HG03135 (cell line): ENCODE results near the gene CLDN7.

ENCODE experiments used
- ATAC-seq: cut with Tn5 transposase; IDR thresholded peaks from one replicate; pipeline ENCODE4 v1.9.1; 2021; ENCODE audit warnings: mild to moderate bottlenecking, moderate library complexity; ENCODE audit not compliant: unreplicated experiment

CLDN7 gene

GRCh38 chr17:7238420-7239090 is 23.7 kb downstream of the CLDN7 start:
- ATAC-seq = no peak

GRCh38 chr17:7237761-7238419 is 24.4 kb downstream of the CLDN7 start:
- ATAC-seq = no peak

GRCh38 chr17:7237266-7237760 is 25.0 kb downstream of the CLDN7 start:
- ATAC-seq = no peak

- ATAC-seq = no peak
Measured at GRCh38 chr17:7236808-7237207, 25.5 kb downstream of the CLDN7 start.

GRCh38 chr17:7235693-7236665 is 26.3 kb downstream of the CLDN7 start:
- ATAC-seq = no peak

DNA sequence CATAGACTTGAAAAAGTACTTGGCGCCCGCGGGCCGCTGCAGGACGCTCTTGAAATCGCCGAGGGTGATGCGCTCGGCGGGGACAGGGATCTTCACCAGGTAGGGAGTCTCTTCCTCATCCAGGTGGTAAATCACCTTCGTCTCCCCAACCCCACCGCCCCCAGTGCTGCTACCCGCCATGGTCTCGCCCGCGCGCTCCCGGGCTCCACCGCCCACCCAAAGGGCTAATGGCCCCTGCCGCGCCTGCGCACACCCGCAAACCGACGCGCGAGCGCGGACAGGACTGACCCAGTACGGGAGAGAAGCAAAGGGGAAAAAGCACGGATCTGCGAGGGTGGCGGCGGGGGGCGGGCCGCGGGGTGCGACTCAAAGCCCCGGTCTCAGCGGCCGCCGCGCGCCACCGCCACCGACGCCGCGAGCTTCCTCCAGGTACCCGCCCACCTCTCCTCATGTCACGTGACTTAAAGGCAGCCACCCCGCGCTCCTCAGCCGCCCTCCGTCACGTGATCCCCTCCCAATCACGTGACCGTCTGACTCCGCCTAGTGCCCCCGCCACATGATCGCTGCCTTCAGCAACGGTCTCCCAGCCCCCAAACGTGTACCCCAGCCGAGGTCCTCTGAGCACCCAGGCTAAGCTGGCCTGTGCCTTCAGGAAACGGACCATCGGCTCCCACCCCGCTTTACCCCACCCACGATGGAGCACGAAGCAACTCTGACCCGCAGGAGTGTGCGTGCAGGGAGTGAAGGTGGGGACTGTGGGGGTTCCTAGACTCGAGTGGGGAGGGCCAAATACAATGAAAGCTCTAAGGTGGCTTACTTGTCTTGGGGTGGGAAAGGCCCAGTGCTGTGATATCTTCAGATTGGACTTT is 28.0 kb downstream of the CLDN7 start, which contains the start of gene DVL2:
Gene DVL2, minus strand, starts transcription at position 435 of the 869 bp plus-strand sequence. Its CDS starts 255 bp downstream, at position 180.
- ATAC-seq = peak; percentile 48

GRCh38 chr17:7233701-7234082 is 28.6 kb downstream of the CLDN7 start:
- ATAC-seq = peak; percentile 5

GRCh38 chr17:7232114-7232513 is 30.2 kb downstream of the CLDN7 start:
- ATAC-seq = no peak

- no peak for ATAC-seq
Measured at GRCh38 chr17:7229504-7229903, 32.8 kb downstream of the CLDN7 start.

- ATAC-seq = no peak
Measured at GRCh38 chr17:7228920-7229319, 33.4 kb downstream of the CLDN7 start.

DNA sequence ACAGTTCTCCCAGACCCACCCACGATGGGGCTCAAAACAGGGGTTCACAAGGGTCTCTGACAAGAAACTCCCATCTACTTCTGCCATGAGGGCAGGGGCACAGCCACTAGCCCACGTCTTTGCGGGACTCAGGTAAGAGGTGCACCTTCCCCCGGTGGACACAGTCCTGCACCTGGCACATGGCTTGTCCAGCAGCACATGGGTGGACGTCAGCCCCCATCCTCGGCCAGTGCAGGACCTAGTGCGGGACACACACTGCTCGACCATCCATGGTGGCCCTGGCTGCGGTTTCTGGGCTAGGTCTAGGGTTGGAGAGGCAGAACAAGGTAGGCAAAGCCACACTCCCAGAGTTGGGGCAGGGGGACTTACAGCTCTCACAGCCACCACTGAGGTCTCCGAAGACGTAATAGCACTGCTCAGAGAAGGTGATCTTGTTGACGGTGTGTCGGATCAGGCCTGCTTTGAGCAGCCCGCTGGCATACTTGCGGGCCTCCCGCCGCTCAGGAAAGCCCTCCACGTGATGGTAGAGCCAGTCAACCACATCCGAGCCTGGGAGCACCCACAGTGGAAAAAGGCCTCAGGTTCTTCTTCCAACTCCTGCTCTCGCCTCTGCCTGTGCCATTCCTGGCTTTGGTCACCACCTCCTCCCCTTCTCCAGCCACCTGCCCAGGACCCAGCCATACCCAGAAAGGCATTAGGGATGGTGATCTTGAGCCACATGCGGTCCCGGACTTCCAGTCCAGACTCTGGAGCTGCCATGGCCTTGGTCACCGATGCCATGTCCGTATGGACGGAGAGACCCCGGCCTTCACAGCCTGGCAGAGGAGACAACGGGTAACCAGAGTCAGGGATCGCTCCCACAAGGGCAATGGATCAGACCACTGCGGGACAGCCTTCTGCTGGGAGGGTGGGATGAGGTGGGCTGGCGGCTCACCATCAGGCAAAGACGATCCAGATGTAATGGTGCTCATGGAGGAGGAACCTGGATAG is 35.3 kb downstream of the CLDN7 start:
- ATAC-seq = no peak

DNA sequence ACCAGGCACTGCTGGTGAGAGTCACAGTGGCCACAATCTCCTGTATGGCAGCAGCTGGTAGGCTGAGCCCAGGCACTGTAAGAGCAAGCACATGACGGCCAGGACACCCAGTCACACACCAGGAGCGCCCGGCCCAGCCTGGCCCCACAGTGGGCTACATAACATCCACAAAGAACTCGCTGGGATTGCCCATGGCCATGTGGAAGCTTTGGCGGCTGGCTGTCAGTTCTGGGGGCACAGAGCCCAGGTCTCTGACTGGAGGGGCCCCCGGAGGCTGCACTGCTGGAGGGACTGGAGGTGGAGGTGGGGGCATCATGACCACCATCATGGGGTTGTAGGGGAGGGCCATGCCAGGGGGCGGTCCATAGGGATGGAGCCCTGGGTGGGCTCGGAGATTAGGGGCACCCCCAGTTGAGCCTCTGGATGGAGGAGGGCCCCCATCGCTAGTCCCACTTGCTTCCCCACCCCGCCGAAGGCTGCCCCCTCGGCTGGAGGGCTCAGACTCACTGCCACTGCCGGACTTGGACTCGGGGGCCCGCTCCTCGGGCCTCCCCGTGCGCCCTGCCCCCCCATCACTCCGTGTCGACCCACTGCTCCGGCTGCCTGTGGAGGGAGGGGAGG is 36.5 kb downstream of the CLDN7 start:
- no peak for ATAC-seq

DNA sequence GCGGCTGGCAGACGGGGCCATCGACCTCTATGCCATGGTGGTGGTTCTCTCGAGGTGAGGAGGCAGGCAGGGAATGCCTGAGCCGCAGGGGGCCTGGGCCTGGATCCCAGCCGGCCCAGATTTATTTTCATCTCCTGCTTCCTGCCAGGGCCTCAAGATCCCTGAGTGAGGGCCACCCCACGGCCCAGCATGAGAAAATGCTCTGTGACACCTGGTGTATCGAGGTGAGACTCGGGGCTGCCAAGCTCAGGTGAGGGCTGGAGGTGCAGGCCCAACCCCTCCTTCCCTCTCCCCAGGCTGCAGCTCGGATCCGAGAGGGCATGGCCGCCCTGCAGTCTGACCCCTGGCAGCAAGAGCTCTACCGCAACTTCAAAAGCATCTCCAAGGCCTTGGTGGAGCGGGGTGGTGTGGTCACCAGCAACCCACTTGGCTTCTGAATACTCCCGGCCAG is 37.6 kb downstream of the CLDN7 start:
- ATAC-seq = no peak

GRCh38 chr17:7224110-7224509 is 38.2 kb downstream of the CLDN7 start:
- no peak for ATAC-seq

GRCh38 chr17:7223375-7223774 is 38.9 kb downstream of the CLDN7 start:
- ATAC-seq = no peak

GRCh38 chr17:7222972-7223292 is 39.3 kb downstream of the CLDN7 start:
- ATAC-seq = no peak

- no peak for ATAC-seq
Measured at GRCh38 chr17:7222093-7222971, 39.9 kb downstream of the CLDN7 start.
